ENCODE measurements around the gene CAPN2.
"Not testable (repeated sequence)": the region's sequence is repeated elsewhere in the genome, so short reads cannot be mapped to it uniquely, and the experiment has no call there.

Gene CAPN2

GRCh38 chr1:223811634-223812101 lies 99.3 kb downstream of the CAPN2 start:
- no peak overlapping the region for H3K4me3 ChIP-seq (ENCODE audit: low read length)
- peak; percentile 45 for DNase-seq (ENCODE audit: low read depth)
- TF ChIP-seq CTCF (conservative IDR thresholded peaks at IDR 0.05; ENCODE audit: low read length): peak; percentile 69

- DNase-seq (ENCODE audit: low read depth): no peak
- TF ChIP-seq CTCF (conservative IDR thresholded peaks at IDR 0.05; ENCODE audit: low read length): no peak
- H3K4me3 ChIP-seq (ENCODE audit: low read length): no peak overlapping the region
These were observed 101.3 kb downstream of the CAPN2 start for GRCh38 chr1:223813645-223814044.

- no peak overlapping the region for H3K4me3 ChIP-seq (ENCODE audit: low read length)
- no peak for DNase-seq (ENCODE audit: low read depth)
- TF ChIP-seq CTCF (conservative IDR thresholded peaks at IDR 0.05; ENCODE audit: low read length): no peak
These were observed 102.9 kb downstream of the CAPN2 start for GRCh38 chr1:223815020-223815853.

GRCh38 chr1:223815865-223816264 lies 103.5 kb downstream of the CAPN2 start:
- H3K4me3 ChIP-seq (ENCODE audit: low read length): no peak overlapping the region
- TF ChIP-seq CTCF (conservative IDR thresholded peaks at IDR 0.05; ENCODE audit: low read length): no peak
- DNase-seq (ENCODE audit: low read depth): peak; percentile 30

GRCh38 chr1:223817265-223817664 lies 104.9 kb downstream of the CAPN2 start:
- DNase-seq (ENCODE audit: low read depth); H3K4me3 ChIP-seq (ENCODE audit: low read length): not testable (repeated sequence)

- no peak overlapping the region for H3K4me3 ChIP-seq (ENCODE audit: low read length)
- TF ChIP-seq CTCF (conservative IDR thresholded peaks at IDR 0.05; ENCODE audit: low read length): no peak
- DNase-seq (ENCODE audit: low read depth): peak; percentile 79
These were observed 107.6 kb downstream of the CAPN2 start for GRCh38 chr1:223819730-223820514.

- H3K4me3 ChIP-seq (ENCODE audit: low read length): no peak overlapping the region; the same call in 1 of the 2 replicates
- TF ChIP-seq CTCF (conservative IDR thresholded peaks at IDR 0.05; ENCODE audit: low read length): no peak
These were observed 108.1 kb downstream of the CAPN2 start for GRCh38 chr1:223820515-223820858.

More at GRCh38 chr1:223820515-223820858, 108.1 kb downstream of the CAPN2 start:
- no peak for DNase-seq (ENCODE audit: low read depth)
